Measurements from ENCODE around the gene TBC1D19. TPM values are rescaled to one million over a fixed set of nuclear protein-coding genes. Genes with fewer than 3 reads are reported as not detected.

The TBC1D19 gene
- total and polyA plus RNA-seq, 4 donors: 1.2 to 5.8 (median 2.2) TPM

DNA sequence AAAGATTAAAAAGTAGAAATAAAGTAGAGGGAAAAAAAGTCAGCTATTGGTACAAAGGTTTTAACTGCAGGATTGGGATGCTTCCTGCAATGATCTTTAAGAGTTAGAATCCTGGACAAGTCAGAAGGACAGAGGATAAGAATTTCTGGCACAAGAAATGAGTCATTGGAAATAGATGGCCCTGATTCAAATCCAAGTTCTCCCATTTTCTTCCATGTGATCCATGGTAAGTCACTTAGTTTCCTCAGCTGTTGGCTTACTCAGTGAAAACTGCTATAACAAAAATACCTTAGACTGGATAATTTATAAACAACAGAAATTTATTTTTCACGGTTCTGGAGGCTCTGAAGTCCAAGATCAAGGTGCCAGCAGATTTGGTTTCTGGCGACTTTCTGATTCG is 13.3 kb upstream of the TBC1D19 start:
- DNase-seq (ENCODE audit: low spot score): no peak
- 75% methylated on average over 3 of the region's 3 CpGs for WGBS

DNA sequence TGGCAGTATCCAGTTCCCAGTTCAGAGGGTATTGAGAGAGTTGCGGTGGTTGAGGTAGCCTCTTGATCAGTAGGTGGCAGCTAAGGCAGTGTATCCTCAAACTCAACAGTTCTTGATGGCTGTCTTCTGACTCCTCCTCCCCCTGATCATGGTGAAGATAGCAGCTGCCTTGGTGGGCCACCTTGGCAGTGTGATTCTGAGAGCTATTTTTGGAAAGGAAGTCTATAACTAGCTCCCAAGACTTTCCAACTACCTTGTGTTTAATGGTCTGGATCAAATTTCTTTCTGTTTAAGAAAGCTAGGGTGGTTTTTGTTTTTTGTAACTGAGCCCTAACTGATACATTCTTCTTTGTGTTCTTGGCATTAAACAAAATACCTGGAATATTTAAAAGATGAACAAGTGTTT is 10.5 kb upstream of the TBC1D19 start:
- 78% methylated on average over 1 of the region's 1 CpG for WGBS
- Histone ChIP-seq H3K27ac (ENCODE audit: low read depth in 1 of 2, low read length in 2 of 2) (no peak overlapping the region), H3K36me3 (ENCODE audit: control insufficient read depth in 4 of 4, insufficient read depth in 3 of 4, low read depth in 1 of 4, low read length in 3 of 4) (no peaks in the 10 kb centered on the region), H3K4me3 (ENCODE audit: low read depth in 1 of 3, low read length in 3 of 3) (no peak overlapping the region), H3K4me1 (ENCODE audit: control insufficient read depth in 4 of 4, insufficient read depth in 4 of 4, low read length in 3 of 4) (no peaks in the 10 kb centered on the region), H3K9ac (ENCODE audit: low read depth in 1 of 2, low read length in 2 of 2) (no peak overlapping the region), H3K9me3 (ENCODE audit: control insufficient read depth in 4 of 4, low read length in 3 of 4) (no peaks in the 10 kb centered on the region), H3K27me3 (ENCODE audit: control insufficient read depth in 4 of 4, insufficient read depth in 4 of 4, low read length in 3 of 4) (peaks cover 0 to 2% (median 0%) of the 10 kb centered on the region in 4 donors)
- DNase-seq (ENCODE audit: low spot score): no peak
- TF ChIP-seq GABPA (IDR thresholded peaks at IDR 0.05 in 1 of 2, conservative IDR thresholded peaks at IDR 0.05 in 1 of 2): no peak
- TF ChIP-seq EGR1 (IDR thresholded peaks at IDR 0.05; ENCODE audit: low read depth in 2 of 2): no peak
- TF ChIP-seq JUND (IDR thresholded peaks at IDR 0.05): no peak
- no peak for TF ChIP-seq HNF4G (IDR thresholded peaks at IDR 0.05)
- no peak for TF ChIP-seq MAX (IDR thresholded peaks at IDR 0.05)
- no peak for TF ChIP-seq FOXA1 (IDR thresholded peaks at IDR 0.05)
- TF ChIP-seq YY1 (IDR thresholded peaks at IDR 0.05): no peak
- TF ChIP-seq SP1 (IDR thresholded peaks at IDR 0.05): no peak
- no peak for TF ChIP-seq NR2F2 (IDR thresholded peaks at IDR 0.05)
- TF ChIP-seq TAF1 (conservative IDR thresholded peaks at IDR 0.05): no peak
- TF ChIP-seq RXRA (IDR thresholded peaks at IDR 0.05): no peak
- TF ChIP-seq HNF4A (conservative IDR thresholded peaks at IDR 0.05): no peak
- no peak for TF ChIP-seq RAD21 (IDR thresholded peaks at IDR 0.05)
- TF ChIP-seq FOXA2 (IDR thresholded peaks at IDR 0.05): no peak
- TF ChIP-seq, protein P1, sequence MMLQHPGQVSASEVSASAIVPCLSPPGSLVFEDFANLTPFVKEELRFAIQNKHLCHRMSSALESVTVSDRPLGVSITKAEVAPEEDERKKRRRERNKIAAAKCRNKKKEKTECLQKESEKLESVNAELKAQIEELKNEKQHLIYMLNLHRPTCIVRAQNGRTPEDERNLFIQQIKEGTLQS (IDR thresholded peaks at IDR 0.05): no peak

More for the DNA sequence above, 13.3 kb upstream of the TBC1D19 start:
- Histone ChIP-seq H3K9ac (ENCODE audit: low read depth in 1 of 2, low read length in 2 of 2) (no peak overlapping the region), H3K4me1 (ENCODE audit: control insufficient read depth in 4 of 4, insufficient read depth in 4 of 4, low read length in 3 of 4) (no peaks in the 10 kb centered on the region), H3K36me3 (ENCODE audit: control insufficient read depth in 4 of 4, insufficient read depth in 3 of 4, low read depth in 1 of 4, low read length in 3 of 4) (no peaks in the 10 kb centered on the region), H3K9me3 (ENCODE audit: control insufficient read depth in 4 of 4, low read length in 3 of 4) (no peaks in the 10 kb centered on the region), H3K27ac (ENCODE audit: low read depth in 1 of 2, low read length in 2 of 2) (no peak overlapping the region), H3K27me3 (ENCODE audit: control insufficient read depth in 4 of 4, insufficient read depth in 4 of 4, low read length in 3 of 4) (peaks cover 0 to 2% (median 0%) of the 10 kb centered on the region in 4 donors), H3K4me3 (ENCODE audit: low read depth in 1 of 3, low read length in 3 of 3) (no peak overlapping the region)
- TF ChIP-seq CTCF (IDR thresholded peaks at IDR 0.05; ENCODE audit: low read depth, low read length, missing input control) (no peak), EGR1 (IDR thresholded peaks at IDR 0.05; ENCODE audit: low read depth in 2 of 2) (no peak), HNF4A (conservative IDR thresholded peaks at IDR 0.05) (no peak), SP1 (IDR thresholded peaks at IDR 0.05) (no peak), TAF1 (conservative IDR thresholded peaks at IDR 0.05) (no peak), REST (IDR thresholded peaks at IDR 0.05) (no peak), NR2F2 (IDR thresholded peaks at IDR 0.05) (no peak), RXRA (IDR thresholded peaks at IDR 0.05) (no peak), RAD21 (IDR thresholded peaks at IDR 0.05) (no peak), FOXA2 (IDR thresholded peaks at IDR 0.05) (no peak), MAX (IDR thresholded peaks at IDR 0.05) (no peak)

All from liver (tissue), 9 donors.